GM18870 (cell line): ENCODE results near the gene EHD4.

Experiments
- ATAC-seq: cut with Tn5 transposase; IDR thresholded peaks from one replicate; pipeline ENCODE4 v1.9.1; 2021; ENCODE audit warnings: moderate library complexity; ENCODE audit not compliant: unreplicated experiment

The EHD4 gene

DNA sequence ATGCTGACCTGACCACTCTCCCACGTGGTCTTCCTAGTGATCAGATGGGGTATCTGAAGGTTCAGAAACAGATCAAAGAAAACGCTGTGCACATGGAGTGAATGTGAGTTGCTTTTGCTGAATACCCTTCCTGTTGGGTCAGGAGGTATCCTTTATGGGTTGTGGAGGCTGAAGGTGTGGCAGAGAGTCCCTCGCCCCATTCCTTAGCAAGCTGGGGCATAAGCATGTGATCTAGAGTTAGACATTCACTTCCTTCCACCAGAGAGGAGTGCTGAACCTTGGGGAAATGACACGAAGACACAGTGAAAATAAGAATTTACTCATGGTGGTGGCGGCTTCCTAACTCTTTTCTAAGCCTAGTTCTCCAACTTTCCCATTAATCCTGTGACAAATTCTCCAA lies 50.7 kb downstream of the EHD4 start:
- ATAC-seq: no peak

DNA sequence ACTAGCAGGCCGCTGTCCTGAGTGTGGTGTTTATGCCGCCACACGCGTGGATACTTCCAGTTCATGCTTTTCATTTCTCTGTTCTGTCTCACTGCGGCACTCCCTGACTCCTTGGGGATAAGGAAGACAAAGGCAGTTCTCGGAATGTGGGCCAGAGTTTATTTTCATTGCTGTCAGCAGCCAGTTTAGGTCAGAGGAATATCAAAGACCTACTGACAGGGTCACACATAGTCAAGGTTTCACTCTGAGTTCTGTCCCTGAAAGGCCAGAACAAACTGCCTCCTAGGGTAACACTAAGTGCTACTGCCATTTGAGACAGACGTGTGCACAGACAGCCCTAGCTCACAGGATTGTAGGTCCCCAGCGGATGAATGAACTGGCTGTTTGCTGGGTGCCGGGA lies 51.2 kb downstream of the EHD4 start:
- no peak for ATAC-seq

DNA sequence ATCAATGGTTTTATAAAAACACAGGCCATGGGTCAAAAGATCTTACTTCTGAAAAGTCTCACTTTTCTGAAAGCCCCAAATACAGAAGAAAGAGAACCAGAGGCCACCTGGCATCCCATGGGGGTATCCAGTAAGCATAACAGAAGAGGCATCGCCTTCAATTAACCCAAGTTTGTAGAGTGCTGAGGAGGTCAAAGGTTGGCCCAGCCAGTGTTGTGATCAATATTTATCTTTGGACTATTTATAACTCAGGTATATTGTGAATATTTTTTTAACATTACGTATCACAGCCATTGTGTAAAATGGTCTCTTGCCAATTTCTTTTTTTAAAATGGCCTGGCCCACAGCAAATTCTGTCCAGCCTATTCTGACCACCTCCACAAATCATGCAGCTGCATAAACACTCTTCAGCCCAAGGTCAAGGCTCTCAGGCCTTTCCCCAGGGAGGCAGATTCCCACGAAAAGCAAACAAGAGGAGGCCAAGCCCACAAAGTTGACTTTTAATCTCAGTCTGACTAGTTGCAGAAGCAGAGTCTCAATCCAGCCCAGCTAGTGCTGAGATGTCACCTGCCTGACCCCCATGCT lies 52.3 kb downstream of the EHD4 start:
- ATAC-seq: no peak

DNA sequence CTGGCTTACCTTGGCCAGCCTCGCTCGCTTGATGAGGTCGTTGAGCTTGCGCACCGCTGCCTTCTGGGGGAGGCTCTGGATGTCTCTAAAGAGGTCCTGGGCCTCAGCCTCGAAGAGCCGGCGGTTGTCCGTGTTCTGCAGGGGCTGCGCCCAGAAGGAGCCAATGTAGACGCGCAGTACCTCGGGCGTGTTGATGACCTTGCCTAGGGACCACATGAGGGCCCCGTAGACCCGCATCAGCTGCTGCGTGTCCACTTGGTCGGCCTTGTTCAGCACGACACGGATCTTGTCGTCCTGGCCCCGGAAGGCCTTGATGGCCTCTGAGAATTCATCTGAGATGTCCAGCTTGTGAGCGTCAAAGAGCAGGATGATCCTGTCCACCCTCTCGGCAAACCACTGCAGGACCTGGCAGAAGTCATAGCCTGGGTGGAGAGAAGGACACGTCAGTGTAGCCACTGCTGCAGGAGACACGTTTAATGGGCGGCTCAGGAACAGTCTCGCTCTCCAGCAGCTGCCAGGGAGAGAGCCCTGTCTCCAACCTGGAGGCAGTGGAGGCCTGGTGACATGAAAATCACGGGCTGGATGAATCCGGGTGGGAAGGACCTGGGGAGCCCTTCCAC lies 53.0 kb downstream of the EHD4 start:
- no peak for ATAC-seq

DNA sequence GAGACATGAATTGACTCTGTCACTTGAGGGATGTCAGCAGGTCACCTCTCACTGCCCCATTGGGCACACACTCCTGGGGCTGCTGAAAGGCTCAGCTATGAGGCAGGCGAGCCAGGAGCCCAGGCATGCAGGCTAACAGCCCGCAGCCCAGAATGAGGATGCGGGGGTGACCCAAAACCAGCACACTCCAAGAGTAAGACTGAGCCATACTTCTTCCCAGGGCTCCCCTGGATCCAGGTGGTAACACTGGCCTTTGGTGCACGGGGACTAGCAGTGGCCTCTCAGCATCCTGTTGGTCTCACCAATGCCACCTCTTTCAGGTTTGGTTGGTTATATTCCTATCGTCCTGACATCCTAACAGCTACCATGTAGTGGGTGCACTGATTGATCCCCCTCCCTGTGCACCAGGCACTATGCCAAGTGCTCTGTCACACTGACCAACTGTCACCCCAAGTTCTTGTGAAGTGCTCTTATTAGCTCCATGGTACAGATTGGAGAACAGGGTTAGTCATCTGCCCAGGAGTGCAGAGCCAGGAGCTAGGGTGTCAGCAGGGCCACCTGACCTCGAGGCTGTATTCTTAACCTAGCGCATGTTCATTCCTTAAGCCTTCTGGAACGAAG lies 53.7 kb downstream of the EHD4 start:
- ATAC-seq: no peak

DNA sequence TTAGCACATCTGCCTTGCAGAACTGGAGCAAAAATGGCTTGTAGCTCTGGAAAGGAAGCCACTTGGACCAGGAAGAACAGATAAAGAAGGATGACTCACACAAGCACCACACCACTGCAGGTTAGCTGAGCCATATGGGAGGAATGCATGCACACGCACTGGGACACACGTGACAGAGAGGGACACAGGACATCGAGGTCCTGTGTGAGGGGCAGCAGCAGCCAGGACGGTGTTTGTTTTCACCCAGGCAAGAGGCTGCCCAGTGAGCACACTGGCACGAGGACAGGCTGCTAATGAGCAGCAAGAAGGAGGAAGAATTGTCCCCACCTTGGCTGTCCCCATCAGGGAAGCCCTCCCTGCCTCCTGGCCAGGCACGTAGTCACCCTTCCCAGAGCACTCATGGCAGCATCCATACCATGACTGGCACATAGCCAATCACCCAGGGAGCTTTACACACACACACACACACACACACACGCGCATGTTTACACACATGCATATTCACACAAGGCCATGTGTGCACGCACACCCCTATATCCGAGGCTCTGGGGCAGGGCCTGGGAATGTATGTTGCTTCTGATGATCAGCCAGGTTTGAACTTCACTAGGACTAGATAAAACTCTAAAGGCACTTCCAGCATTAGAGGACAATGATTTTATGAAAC lies 54.5 kb downstream of the EHD4 start:
- no peak for ATAC-seq

DNA sequence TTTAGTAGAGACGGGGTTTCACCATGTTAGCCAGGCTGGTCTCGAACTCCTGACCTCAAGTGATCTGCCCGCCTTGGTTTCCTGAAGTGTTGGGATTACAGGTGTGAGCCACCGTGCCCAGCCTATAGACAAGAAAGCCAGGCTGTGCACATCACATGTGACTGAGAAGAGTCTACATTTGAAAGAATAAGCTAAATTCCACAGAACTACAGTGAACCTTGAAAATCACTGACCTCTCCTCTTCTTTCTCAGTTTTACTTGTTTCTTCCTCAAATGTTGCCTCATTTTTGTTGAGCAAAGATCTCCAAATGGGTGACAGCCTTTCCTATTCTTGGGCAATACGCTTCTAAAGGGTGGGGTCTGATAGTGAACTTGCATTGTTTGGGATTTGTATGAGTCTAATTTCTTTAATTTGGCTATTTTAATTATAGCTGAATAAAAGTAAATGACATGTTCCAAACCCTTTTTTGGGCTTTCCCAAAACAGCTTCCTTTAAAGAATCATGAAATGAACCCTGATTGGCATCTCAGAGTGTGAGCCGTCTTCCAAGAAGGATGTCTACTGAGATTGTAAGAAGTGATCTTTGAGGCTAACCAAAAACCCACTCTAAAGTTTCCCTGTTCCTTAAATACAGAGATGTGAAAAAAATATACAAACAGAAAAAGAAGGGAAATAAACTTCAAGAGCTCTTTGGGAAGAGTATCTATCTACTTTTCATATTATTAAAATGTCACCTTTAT lies 56.9 kb downstream of the EHD4 start:
- ATAC-seq: no peak

DNA sequence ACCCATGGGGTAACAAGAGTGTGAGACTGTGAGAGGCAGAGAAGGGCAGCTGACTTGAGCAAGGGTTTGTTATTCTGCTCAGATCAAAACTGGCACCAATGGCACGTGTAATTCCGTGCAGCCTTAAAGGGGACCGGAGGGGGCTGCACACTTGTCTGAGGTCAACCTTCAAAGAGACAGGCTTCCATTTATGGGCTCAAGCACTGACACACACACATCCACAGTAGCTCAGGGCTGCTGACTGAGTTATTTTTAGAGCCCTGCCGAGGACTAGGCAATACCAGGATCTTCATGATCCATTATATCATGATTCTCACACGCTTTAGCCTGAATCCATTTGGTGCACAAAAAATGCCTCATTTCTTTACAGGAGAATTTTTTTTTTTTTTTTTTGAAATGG lies 57.9 kb downstream of the EHD4 start:
- ATAC-seq: no peak

DNA sequence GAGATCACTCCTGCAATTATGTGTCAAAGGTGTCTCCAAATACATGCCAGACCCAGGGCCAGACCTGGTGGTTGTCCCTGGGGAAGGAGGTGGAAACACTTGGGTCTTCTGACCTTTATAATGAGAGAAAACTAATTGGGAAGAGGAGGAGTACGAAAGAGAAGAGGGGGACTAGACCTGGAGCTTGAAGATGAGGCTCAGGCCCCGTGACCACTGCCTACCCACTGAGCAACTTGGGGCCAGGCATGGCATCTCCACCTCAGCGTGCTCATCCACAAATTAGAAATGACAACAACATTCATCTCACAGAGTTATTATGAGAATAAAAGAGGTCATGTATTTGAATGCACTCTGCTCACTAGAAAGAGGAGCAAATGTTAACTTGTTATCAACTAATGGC lies 59.1 kb downstream of the EHD4 start:
- ATAC-seq: no peak

DNA sequence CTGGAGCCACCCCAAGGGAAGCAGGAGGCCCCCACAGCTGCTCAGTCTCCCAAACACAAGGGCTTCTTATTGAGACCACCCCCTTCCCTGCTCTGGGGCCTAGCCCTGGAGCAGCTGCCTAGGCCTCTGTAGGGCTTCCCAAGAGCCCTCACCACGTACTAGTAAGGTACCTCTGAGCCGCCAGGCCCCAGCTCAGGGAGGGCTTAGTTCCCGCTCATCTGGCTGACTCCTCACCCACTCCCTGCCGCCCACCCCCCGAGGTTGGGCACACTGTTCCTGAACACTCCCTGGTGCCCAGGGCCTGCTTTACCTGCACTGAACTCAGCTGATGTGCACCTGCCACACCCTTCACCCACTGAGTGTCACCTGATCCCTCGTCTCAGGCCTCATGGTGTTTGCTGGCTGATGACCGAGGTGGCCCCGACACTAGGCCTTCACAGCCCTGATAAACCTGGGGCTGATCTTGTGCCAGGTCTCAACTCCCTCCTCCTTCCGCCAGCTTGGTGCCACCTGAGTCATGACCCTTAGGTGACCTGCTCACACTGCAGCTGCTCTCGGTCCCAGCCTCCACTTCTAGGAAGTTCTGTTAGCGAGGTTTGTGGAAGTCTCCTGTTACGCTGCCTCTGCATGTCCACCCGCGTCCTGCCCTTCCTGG lies 60.5 kb downstream of the EHD4 start:
- ATAC-seq: no peak

DNA sequence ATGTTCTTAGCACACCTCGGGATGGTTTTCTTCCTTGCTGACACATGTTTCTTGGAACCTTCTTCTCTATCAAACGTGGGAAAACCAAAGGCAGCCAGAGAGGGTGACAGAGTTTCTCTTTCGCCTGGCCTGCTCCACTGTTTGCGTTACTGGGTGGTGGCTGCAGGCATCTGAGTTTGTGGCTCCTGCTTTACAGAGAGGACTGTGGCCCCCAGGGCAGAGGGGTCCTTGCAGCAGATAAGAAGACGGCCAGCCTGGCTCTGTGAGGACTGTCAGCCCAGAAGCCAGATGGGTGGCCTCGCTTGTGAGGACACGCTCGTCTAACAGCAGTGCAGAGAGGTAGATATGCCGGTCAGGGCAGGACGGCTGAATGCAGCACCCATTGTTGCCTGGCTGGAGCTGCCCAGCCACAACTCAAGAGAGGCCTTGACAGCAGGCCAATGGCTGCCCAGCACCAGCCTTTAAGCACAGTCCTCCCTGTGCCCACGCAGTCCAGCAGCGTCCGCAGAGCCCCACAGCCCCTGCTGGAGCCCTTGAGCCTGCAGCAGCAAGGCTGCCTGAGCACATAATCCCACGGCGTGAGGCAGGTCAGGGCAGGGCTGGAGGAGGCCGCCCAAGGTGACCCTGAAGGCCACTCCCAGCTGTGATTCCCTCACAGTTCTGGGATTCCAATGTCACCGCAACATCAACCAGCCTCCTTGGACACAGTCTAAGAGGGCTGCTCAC lies 63.5 kb downstream of the EHD4 start:
- no peak for ATAC-seq

DNA sequence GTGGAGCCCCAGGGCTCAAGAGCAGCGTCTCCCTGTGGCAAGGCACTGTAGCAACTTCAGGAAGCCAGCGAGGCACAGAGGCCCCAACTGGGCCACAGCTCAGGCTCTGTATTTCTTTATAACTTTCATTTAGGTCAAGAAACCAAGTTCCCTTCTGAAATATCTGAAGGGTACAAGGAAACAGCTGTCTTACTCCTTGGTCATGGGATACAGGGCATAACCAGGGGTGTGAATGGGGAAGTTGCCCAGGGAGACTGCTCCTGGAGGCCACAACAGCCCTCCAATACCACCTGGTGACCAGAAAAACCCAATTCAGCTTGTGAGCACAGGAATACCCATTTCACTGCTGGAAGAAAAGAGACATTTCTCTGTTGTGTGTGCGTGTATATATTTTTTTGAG lies 65.2 kb downstream of the EHD4 start:
- no peak for ATAC-seq

DNA sequence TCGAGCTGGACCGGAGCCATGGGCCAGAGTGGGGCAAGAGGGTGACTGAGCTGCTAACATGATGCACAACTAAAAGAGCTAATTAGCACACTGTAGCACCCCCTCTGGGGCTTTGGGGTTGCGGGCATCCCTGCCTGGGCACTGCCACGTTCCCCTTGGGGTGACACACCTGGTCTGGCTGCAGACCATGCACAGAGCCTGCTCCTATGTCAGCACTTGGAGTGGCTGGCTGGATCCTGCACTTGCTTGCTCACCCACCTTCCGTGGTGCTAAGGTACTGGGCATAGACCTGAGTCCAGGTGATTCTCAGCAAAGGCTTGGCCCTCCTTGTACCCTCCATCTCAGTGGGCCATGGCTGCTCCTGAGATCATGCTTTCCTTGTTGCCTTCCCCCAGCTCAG lies 65.7 kb downstream of the EHD4 start:
- no peak for ATAC-seq

DNA sequence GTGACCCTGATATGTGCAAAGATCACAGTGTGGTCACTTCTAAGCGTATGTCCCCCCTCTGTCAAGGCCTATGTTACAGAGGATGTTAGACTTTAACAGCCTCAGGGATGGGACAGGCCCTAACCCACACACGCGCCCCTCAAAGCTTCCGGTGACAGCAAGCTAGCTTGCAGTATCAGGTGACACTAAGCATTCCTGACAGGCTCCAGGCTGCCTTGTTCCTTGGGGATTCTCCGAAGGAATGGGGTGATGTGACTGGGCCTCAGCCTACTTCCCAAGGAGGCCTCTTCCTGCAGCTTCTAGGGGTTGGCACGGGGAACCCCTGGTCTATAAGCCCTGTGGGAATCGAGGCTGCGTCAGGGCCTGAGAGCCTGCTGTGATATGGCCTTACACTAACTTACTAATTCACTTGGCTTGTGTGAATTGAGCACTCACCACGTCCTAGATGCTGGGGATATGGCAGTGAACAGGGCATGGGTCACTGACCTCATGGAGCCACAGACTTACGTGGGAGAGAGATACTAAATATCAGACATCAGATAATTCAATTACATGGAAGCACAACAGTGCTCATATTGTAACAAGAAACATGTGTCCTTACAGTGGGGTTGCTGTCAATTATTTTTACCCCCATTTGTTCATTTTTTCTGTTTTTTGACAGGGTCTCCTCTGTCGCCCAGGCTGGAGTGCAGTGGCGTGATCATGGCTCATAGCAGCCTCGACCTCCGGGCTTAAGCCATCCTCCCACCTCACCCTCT lies 67.1 kb downstream of the EHD4 start:
- no peak for ATAC-seq

DNA sequence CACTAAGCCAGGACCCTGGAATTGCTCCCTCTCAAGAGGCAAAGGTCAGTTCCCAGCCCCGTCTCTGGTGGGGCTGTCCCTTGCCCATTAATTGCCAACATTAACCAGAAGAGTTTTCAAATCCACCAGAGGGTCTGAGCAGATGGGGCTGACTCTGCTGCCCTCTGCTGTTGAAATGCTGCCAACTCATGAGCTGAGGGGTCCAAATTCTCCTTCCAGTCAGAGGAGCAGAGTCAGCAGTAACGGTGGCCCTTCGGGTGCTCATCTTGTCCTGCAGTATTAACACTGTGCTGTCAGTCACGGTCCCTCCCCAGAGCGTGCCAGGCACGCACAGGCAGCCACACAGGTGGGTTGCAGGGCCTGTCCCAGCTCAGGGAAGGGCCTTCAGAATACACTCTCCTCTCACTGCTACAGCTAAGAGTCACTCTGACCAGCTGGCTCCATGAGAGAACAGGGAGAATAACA lies 67.8 kb downstream of the EHD4 start:
- ATAC-seq: no peak

DNA sequence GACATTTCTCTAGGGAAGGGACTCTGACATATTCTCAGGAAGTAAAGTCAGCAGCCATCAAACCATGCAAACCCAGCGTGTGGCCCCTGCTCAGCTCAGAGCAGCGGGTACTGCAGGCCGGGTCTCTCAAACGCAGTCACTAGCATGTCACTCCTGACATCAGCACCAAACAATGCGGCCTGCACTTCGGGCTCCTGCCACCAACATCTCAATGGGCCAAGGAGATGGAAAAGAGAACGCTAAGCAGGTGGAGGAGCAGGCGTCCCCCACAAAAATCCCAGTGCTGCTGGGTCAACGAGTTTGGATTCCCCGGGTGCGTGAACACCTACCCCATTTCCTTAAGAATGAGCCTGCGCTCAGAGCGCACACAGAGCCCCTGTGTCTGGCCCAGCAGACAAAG lies 68.6 kb downstream of the EHD4 start:
- ATAC-seq: no peak

DNA sequence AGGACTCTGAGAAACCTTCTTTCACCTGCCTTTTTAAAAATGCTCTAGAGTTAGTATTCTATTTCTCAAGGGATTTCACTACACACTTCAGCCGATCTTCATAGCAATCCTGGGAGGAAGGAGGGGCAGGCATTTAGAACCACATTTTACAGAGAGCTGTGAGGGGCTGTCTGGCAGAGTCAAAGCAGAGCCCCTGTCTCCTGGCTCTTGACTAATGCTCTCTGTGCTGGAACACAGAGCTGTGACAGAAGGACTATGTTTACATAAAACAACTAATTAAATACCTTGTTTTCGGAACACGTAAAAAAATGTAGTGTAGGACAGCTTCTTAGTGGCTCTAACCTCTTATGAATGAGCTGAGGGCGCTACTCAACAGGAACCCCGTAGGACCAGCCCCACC lies 70.9 kb downstream of the EHD4 start:
- ATAC-seq: no peak

DNA sequence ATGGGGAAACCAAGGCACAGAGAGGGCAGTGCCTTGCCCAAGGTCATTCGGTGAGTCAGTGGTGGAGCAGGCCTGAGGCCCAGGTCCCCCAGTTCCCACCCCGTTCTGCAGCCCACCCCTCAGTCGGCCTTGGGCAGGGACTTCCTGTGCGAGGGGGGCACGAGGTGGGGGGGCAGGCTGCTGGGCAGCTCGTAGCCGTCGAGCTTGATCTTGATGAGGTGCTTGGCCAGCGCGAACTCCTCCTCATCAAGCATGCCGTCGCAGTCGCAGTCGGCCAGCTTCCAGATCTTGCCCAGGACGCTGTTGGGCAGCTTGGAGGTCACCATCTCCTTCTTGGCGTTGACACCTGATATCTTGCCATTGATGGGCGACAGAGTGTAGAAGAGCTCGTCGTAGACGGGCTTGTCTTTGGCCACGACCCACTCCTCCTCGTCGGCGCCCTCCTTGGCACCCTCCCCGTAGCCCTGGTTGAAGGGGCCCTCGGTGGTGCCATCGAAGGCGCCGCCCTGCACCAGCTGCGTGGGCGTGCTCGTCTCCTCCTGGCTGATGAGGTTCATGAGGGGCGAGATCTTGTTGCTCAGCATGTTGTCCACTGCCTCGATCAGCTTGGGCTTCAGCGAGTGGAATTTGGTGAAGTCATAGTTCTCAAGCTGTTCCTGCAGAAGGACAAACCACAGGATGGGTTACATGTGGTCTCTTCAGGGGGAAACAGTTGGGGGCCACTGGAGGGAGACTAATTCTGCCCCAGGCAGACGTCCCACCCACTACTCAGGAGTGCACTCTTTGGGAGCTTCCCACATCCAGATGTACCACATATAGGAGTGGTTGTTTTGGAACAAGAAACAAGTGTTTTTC lies 71.6 kb downstream of the EHD4 start:
- no peak for ATAC-seq
